CD4-positive, alpha-beta memory T cell (primary cell): ENCODE measurements around the gene TCF12. TPM values are rescaled to one million over a fixed set of nuclear protein-coding genes. Genes with fewer than 3 reads are reported as not detected.
"Not testable (repeated sequence)": the region's sequence is repeated elsewhere in the genome, so short reads cannot be mapped to it uniquely, and the experiment has no call there.

Experiments
- CTCF ChIA-PET: fragments of 350-600 bp; sonication (Branson Sonifier 250); formaldehyde crosslinking; loops from one replicate; lab custom pipeline; 2021; ENCODE audit warnings: inconsistent platforms; ENCODE audit not compliant: partially characterized antibody; lab: Charles Lee
- POLR2A ChIA-PET: fragments of 350-600 bp; sonication (Branson Sonifier 250); formaldehyde crosslinking; loops from one replicate; lab custom pipeline; 2021; ENCODE audit not compliant: partially characterized antibody; lab: Charles Lee
- DNase-seq, 5 donors: peaks; one replicate each; pipeline versions ENCODE4 v3.0.0 to v3.0.0-alpha.2; 2020 to 2022; ENCODE audit warnings: mixed read lengths in 1 of 5
- H3K27ac ChIP-seq: one replicate; pipeline ENCODE4 v1.7.0; 2013; ENCODE audit warnings: low read depth, low read length
- H3K27me3 ChIP-seq: 2 replicates; pipeline ENCODE4 v1.7.0; 2013; ENCODE audit warnings: mild to moderate bottlenecking, low read length, moderate library complexity; ENCODE audit not compliant: insufficient read depth
- H3K36me3 ChIP-seq: 2 replicates; pipeline ENCODE4 v1.7.0; 2013; ENCODE audit warnings: mild to moderate bottlenecking, low read length, moderate library complexity; ENCODE audit not compliant: insufficient read depth
- H3K4me1 ChIP-seq: 2 replicates; pipeline ENCODE4 v1.7.0; 2013; ENCODE audit warnings: mild to moderate bottlenecking, low read length, moderate library complexity; ENCODE audit not compliant: insufficient read depth
- H3K4me3 ChIP-seq, 2 donors: one replicate each; pipeline ENCODE4 v1.7.0; 2013; ENCODE audit warnings: low read length in 2 of 2, mild to moderate bottlenecking in 1 of 2
- H3K9me3 ChIP-seq, 2 donors: one replicate each; pipeline ENCODE4 v1.7.0; 2013; ENCODE audit warnings: low read length in 2 of 2, control low read depth in 1 of 2; ENCODE audit not compliant: control insufficient read depth in 1 of 2
- H3K27ac Mint-ChIP-seq, 7 donors: one replicate each; pipeline ENCODE4 v1.8.0; 2020 to 2021; ENCODE audit warnings: mixed read lengths in 7 of 7, mild to moderate bottlenecking in 6 of 7, inconsistent platforms in 3 of 7, moderate library complexity in 3 of 7
- H3K27me3 Mint-ChIP-seq, 2 donors: one replicate each; pipeline ENCODE4 v1.8.0; 2020 to 2021; ENCODE audit warnings: mixed read lengths in 2 of 2
- H3K36me3 Mint-ChIP-seq, 2 donors: one replicate each; pipeline ENCODE4 v1.8.0; 2020 to 2021; ENCODE audit warnings: mixed read lengths in 2 of 2, inconsistent platforms in 1 of 2, mild to moderate bottlenecking in 1 of 2
- H3K4me1 Mint-ChIP-seq, 4 donors: one replicate each; pipeline ENCODE4 v1.8.0; 2020 to 2021; ENCODE audit warnings: mixed read lengths in 4 of 4, mild to moderate bottlenecking in 1 of 4
- H3K4me3 Mint-ChIP-seq, 8 donors: one replicate each; pipeline ENCODE4 v1.8.0; 2020 to 2021; ENCODE audit warnings: mixed read lengths in 8 of 8, mild to moderate bottlenecking in 7 of 8, moderate library complexity in 6 of 8, inconsistent platforms in 3 of 8
- H3K9me3 Mint-ChIP-seq, 8 donors: one replicate each; pipeline ENCODE4 v1.8.0; 2020 to 2021; ENCODE audit warnings: mixed read lengths in 8 of 8, mild to moderate bottlenecking in 5 of 8, inconsistent platforms in 3 of 8, moderate library complexity in 1 of 8
- intact Hi-C: fragments of 100-400 bp; cut with micrococcal nuclease; formaldehyde crosslinking; loops from one replicate; pipeline ENCODE4 v1.15.1; 2023
- polyA plus RNA-seq, 2 donors: library from polyadenylated mRNA; unstranded; fragments of 300-500 nt; fragmentation: Illumina TruSeq; gene quantifications; one replicate each; pipeline ENCODE4 v1.2.3, GENCODE V29; 2021
- total RNA-seq, 2 experiments: library from RNA; stranded (reverse); gene quantifications; one replicate each; pipeline ENCODE4 v1.2.3, GENCODE V29; 2021

The TCF12 gene
- total and polyA plus RNA-seq, 4 experiments from 2014 or later, result 36.5 to 86.5 (median 68.4) TPM

DNA sequence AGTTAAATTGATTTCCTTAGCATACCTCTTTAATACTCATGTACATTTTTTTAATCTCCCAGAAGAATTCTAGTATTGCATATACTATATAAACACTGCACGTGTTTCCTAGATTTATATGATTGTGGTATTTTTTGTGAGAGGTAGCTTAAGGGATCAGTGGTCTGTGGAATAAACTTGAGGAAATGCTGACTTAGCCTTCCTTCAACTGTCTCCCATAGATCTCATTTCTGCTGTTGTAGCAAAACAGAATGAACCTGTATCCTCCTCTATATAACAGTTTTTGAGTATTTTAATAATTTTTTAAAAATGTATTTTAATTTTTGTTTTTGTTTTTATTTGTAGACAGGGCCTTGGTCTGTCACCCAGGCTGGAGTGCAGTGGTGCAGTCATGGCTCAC is 86.8 kb downstream of the TCF12 start:
- Mint-ChIP-seq H3K4me1 (peaks cover 20 to 36% (median 30%) of the 10 kb centered on the region in 4 donors), H3K36me3 (peaks cover 6 to 24% of the 10 kb centered on the region in 2 donors), H3K27ac (no peak overlapping the region), H3K4me3 (no peak overlapping the region), H3K27me3 (no peaks in the 10 kb centered on the region), H3K9me3 (no peaks in the 10 kb centered on the region)
- no peaks in the 10 kb centered on the region for H3K36me3 ChIP-seq
- H3K27me3 ChIP-seq, result no peaks in the 10 kb centered on the region
- intact Hi-C loops, result no loop called here
- no peaks in the 10 kb centered on the region for H3K4me1 ChIP-seq
- DNase-seq, result no peak
- no peaks in the 10 kb centered on the region for H3K9me3 ChIP-seq
- ChIA-PET POLR2A (no interaction called here), CTCF (interaction anchor here (0.9 kb wide), 1 partner anchor 12 kb away, joined by 3 read pairs; no protein-coding TSS in a partner anchor)
- H3K4me3 ChIP-seq, result no peak overlapping the region
- H3K27ac ChIP-seq, result no peak overlapping the region

GRCh38 chr15:57007797-57008196 is 89.4 kb downstream of the TCF12 start:
- peaks cover 6 to 24% of the 10 kb centered on the region in 2 donors for H3K36me3 Mint-ChIP-seq
- peaks cover 17 to 44% (median 24%) of the 10 kb centered on the region in 4 donors for H3K4me1 Mint-ChIP-seq
- CTCF ChIA-PET, result interaction anchor here (0.7 to 1.3 kb wide), 2 partner anchors 14 to 53 kb away, joined by 3 read pairs; no protein-coding TSS in a partner anchor
- H3K27ac Mint-ChIP-seq, H3K4me1 ChIP-seq, H3K27me3 ChIP-seq, H3K4me3 ChIP-seq, H3K27me3 Mint-ChIP-seq, DNase-seq, H3K27ac ChIP-seq, H3K9me3 Mint-ChIP-seq, intact Hi-C loops, POLR2A ChIA-PET, H3K36me3 ChIP-seq, H3K9me3 ChIP-seq: not testable (repeated sequence)
- H3K4me3 Mint-ChIP-seq, result peak overlapping the region in 1 of 8 donors; percentile 28

DNA sequence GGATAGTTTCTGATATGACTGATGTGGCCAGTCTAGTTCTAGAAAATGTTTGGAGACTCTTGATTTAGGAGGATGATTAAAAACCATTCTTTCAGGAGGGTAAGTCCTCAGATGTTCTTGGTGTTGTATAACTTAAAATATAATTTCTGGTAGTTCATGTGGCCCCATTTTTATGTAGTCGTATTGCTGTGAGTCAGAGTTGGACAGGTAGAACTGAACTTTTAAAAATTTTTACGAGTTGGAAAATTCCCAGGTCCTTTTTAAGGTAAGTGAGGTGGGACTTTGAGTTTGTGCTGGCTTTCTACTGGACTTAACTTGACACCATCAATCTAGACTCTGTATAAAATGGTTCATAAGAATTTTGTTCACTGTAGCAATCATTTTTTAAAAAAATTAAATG is 92.3 kb downstream of the TCF12 start:
- no peaks in the 10 kb centered on the region for H3K4me1 ChIP-seq
- POLR2A ChIA-PET, result no interaction called here
- intact Hi-C loops, result no loop called here
- no peaks in the 10 kb centered on the region for H3K27me3 ChIP-seq
- peaks cover 0 to 10% of the 10 kb centered on the region in 2 donors for H3K36me3 Mint-ChIP-seq
- H3K27ac Mint-ChIP-seq, result no peak overlapping the region
- no peak overlapping the region for H3K4me3 ChIP-seq
- no peaks in the 10 kb centered on the region for H3K9me3 ChIP-seq
- no peak overlapping the region for H3K27ac ChIP-seq
- DNase-seq, result no peak
- H3K36me3 ChIP-seq, result no peaks in the 10 kb centered on the region
- CTCF ChIA-PET, result no interaction called here
- no peak overlapping the region for H3K4me3 Mint-ChIP-seq
- no peaks in the 10 kb centered on the region for H3K27me3 Mint-ChIP-seq
- peaks cover 18 to 47% (median 37%) of the 10 kb centered on the region in 4 donors for H3K4me1 Mint-ChIP-seq
- no peaks in the 10 kb centered on the region for H3K9me3 Mint-ChIP-seq

DNA sequence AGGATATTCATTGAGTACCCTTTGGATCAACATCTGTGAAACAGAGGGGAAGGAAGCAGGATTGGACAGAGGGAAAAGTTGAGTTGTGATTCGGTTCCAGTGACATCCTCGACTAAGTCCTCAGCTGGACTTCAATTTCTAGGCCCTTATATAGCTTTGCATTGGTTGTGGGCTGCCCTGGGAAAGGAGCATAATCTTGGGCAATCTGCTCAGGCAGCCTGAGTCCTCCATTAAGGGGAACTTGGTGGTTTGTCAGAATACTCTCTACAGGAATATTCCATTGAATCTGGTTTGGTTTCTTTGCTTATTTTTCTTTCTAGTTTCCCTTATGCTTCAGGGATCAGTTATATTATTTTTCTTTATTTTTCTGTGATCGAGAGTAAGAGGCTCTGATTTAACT is 94.1 kb downstream of the TCF12 start:
- intact Hi-C loops, result no loop called here
- POLR2A ChIA-PET, result no interaction called here
- H3K4me1 Mint-ChIP-seq, result peaks cover 18 to 55% (median 39%) of the 10 kb centered on the region in 4 donors

DNA sequence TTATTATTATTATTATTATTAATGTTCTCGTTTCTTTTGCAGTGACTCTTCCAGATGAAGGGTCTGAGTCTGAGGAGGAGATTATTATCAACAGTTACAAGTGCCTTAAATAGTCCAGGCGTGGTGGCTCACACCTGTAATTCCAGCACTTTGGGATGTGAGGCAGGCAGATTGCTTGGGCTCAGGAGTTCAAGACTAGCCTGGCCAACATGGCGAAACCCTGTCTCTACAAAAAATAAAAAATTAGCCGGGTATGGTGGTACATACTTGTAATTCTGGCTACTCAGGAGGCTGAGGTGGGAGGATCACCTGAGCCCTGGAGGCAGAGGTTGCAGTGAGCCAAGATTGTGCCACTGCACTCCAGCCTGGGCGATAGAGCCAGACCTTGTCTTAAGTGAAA is 96.5 kb downstream of the TCF12 start:
- not testable (repeated sequence) for H3K36me3 ChIP-seq

More for the DNA sequence above, 94.1 kb downstream of the TCF12 start:
- Histone ChIP-seq H3K4me1 (peaks cover 5% of the 10 kb centered on the region), H3K36me3 (no peaks in the 10 kb centered on the region), H3K4me3 (no peak overlapping the region), H3K27ac (no peak overlapping the region), H3K27me3 (no peaks in the 10 kb centered on the region), H3K9me3 (no peaks in the 10 kb centered on the region)
- DNase-seq, result no peak
- Mint-ChIP-seq H3K9me3 (no peaks in the 10 kb centered on the region), H3K4me3 (no peak overlapping the region), H3K27me3 (no peaks in the 10 kb centered on the region), H3K36me3 (peaks cover 0 to 7% of the 10 kb centered on the region in 2 donors), H3K27ac (peak overlapping the region in 1 of 7 donors; percentile 16)
- CTCF ChIA-PET, result no interaction called here

DNA sequence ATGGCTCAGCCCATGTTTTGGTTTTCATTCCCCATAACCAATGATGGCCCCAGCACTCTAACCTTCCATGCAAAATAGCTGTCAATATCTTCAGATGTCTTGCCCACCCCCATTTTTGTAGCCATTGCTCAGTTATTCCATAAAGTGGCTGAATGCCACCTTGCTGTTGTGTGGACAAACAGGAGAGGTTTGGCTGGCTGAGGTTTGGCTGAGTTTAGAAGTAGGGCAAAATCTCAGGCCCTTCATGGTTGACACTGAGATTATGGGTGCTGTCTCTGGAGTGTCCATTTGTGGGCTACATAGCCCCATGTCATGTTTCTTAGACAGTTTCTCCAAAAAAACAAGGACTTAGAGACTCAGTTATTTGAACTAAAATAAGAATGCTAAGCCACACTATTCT is 96.9 kb downstream of the TCF12 start:
- POLR2A ChIA-PET, result no interaction called here
- no peaks in the 10 kb centered on the region for H3K36me3 ChIP-seq
- intact Hi-C loops, result no loop called here
- Mint-ChIP-seq H3K4me1 (peaks cover 21 to 47% (median 35%) of the 10 kb centered on the region in 4 donors), H3K27me3 (no peaks in the 10 kb centered on the region), H3K27ac (peak overlapping the region in 1 of 7 donors; percentile 32), H3K9me3 (no peaks in the 10 kb centered on the region), H3K4me3 (no peak overlapping the region), H3K36me3 (peaks cover 1 to 7% of the 10 kb centered on the region in 2 donors)
- H3K27ac ChIP-seq, result no peak overlapping the region
- CTCF ChIA-PET, result no interaction called here
- no peak for DNase-seq
- no peaks in the 10 kb centered on the region for H3K9me3 ChIP-seq
- no peak overlapping the region for H3K4me3 ChIP-seq
- H3K27me3 ChIP-seq, result no peaks in the 10 kb centered on the region
- H3K4me1 ChIP-seq, result peaks cover 5% of the 10 kb centered on the region

More for the DNA sequence above, 96.5 kb downstream of the TCF12 start:
- H3K4me3 ChIP-seq, H3K27me3 ChIP-seq, H3K9me3 Mint-ChIP-seq, H3K27me3 Mint-ChIP-seq, CTCF ChIA-PET, H3K4me3 Mint-ChIP-seq, H3K9me3 ChIP-seq, H3K27ac Mint-ChIP-seq, H3K36me3 Mint-ChIP-seq, DNase-seq, intact Hi-C loops, H3K27ac ChIP-seq, POLR2A ChIA-PET, H3K4me1 ChIP-seq: not testable (repeated sequence)
- peaks cover 17 to 45% (median 35%) of the 10 kb centered on the region in 4 donors for H3K4me1 Mint-ChIP-seq

GRCh38 chr15:57015897-57016296 is 97.5 kb downstream of the TCF12 start:
- POLR2A ChIA-PET, result no interaction called here
- Histone ChIP-seq H3K27me3 (no peaks in the 10 kb centered on the region), H3K27ac (no peak overlapping the region), H3K36me3 (no peaks in the 10 kb centered on the region), H3K4me1 (peaks cover 5% of the 10 kb centered on the region), H3K9me3 (no peaks in the 10 kb centered on the region), H3K4me3 (no peak overlapping the region)
- H3K9me3 Mint-ChIP-seq, result peaks cover 0 to 2% (median 0%) of the 10 kb centered on the region in 8 donors
- H3K27me3 Mint-ChIP-seq, result no peaks in the 10 kb centered on the region
- peaks cover 1 to 12% of the 10 kb centered on the region in 2 donors for H3K36me3 Mint-ChIP-seq
- peak overlapping the region in 1 of 7 donors; percentile 32 for H3K27ac Mint-ChIP-seq
- no peak overlapping the region for H3K4me3 Mint-ChIP-seq
- CTCF ChIA-PET, result no interaction called here
- H3K4me1 Mint-ChIP-seq, result peaks cover 24 to 45% (median 35%) of the 10 kb centered on the region in 4 donors
- DNase-seq, result no peak
- intact Hi-C loops, result no loop called here
